ENCODE data around the gene CACNG6.

- TF ChIP-seq YY1 (IDR thresholded peaks at IDR 0.05; ENCODE audit: low read depth) (no peak), USF1 (IDR thresholded peaks at IDR 0.05) (no peak), REST (IDR thresholded peaks at IDR 0.05; ENCODE audit: low read depth) (no peak), EP300 (IDR thresholded peaks at IDR 0.05; ENCODE audit: borderline replicate concordance) (no peak)
Measured at GRCh38 chr19:53977429-53977990, 13.9 kb upstream of the CACNG6 start.
